ENCODE measurements around the gene NFIA.

GRCh38 chr1:61504305-61504704, 421.9 kb downstream of the NFIA start:
- TF ChIP-seq CTCF (IDR thresholded peaks at IDR 0.05; ENCODE audit: low read length) = no peak
- no peak for TF ChIP-seq EZH2 (optimal IDR thresholded peaks at IDR 0.05; ENCODE audit: low read depth, low read length)
